ENCODE results near the gene CD81. TPM values are rescaled to one million over a fixed set of nuclear protein-coding genes. Genes with fewer than 3 reads are reported as not detected.

CD81 gene
- total RNA-seq, 2 experiments from 2014 or later = 181 to 183 TPM

GRCh38 chr11:2343502-2343901, 33.6 kb upstream of the CD81 start:
- peaks cover 0 to 8% of the 10 kb centered on the region in 2 experiments for H3K9me3 ChIP-seq (ENCODE audit: control insufficient read depth in 1 of 2, insufficient read depth in 1 of 2, low read length in 2 of 2)
- H3K9me3 Mint-ChIP-seq = no peaks in the 10 kb centered on the region
- H3K36me3 Mint-ChIP-seq (ENCODE audit: low read depth) = no peaks in the 10 kb centered on the region
- DNase-seq (no peak), ATAC-seq (ENCODE audit: poor library complexity) (no peak)
- no peaks in the 10 kb centered on the region for H3K4me1 ChIP-seq (ENCODE audit: insufficient read depth, low read length)
- ChIA-PET POLR2A (no interaction called here), CTCF (no interaction called here)
- H3K4me3 Mint-ChIP-seq = no peak overlapping the region
- H3K4me3 ChIP-seq (ENCODE audit: low read length) = no peak overlapping the region
- H3K27ac Mint-ChIP-seq = no peak overlapping the region
- no peaks in the 10 kb centered on the region for H3K4me1 Mint-ChIP-seq (ENCODE audit: low read depth)
- no peaks in the 10 kb centered on the region for H3K36me3 ChIP-seq (ENCODE audit: insufficient read depth, low read length)
- intact Hi-C loops (cut with DNase I, micrococcal nuclease) = no loop called here
- H3K27me3 Mint-ChIP-seq = no peaks in the 10 kb centered on the region
- H3K27ac ChIP-seq (ENCODE audit: low read depth in 1 of 2, low read length in 2 of 2) = no peak overlapping the region
- TF ChIP-seq CTCF (IDR thresholded peaks at IDR 0.05) = no peak
- no peaks in the 10 kb centered on the region for H3K27me3 ChIP-seq (ENCODE audit: control insufficient read depth in 1 of 2, insufficient read depth in 2 of 2, low read length in 2 of 2)

GRCh38 chr11:2345050-2345449, 32.1 kb upstream of the CD81 start:
- POLR2A ChIA-PET = no interaction called here
- Mint-ChIP-seq H3K36me3 (ENCODE audit: low read depth) (peaks cover 5% of the 10 kb centered on the region), H3K27ac (no peak overlapping the region), H3K9me3 (peaks cover 4% of the 10 kb centered on the region), H3K4me1 (ENCODE audit: low read depth) (no peaks in the 10 kb centered on the region), H3K4me3 (no peak overlapping the region), H3K27me3 (no peaks in the 10 kb centered on the region)
- no peaks in the 10 kb centered on the region for H3K27me3 ChIP-seq (ENCODE audit: control insufficient read depth in 1 of 2, insufficient read depth in 2 of 2, low read length in 2 of 2)
- ATAC-seq (ENCODE audit: poor library complexity) (no peak), DNase-seq (no peak)
- CTCF ChIA-PET = no interaction called here
- intact Hi-C loops (cut with DNase I, micrococcal nuclease) = no loop called here
- H3K4me3 ChIP-seq (ENCODE audit: low read length) = no peak overlapping the region
- no peak for TF ChIP-seq CTCF (IDR thresholded peaks at IDR 0.05)
- peaks cover 0 to 21% of the 10 kb centered on the region in 2 experiments for H3K9me3 ChIP-seq (ENCODE audit: control insufficient read depth in 1 of 2, insufficient read depth in 1 of 2, low read length in 2 of 2)
- H3K4me1 ChIP-seq (ENCODE audit: insufficient read depth, low read length) = no peaks in the 10 kb centered on the region
- no peak overlapping the region for H3K27ac ChIP-seq (ENCODE audit: low read depth in 1 of 2, low read length in 2 of 2)
- no peaks in the 10 kb centered on the region for H3K36me3 ChIP-seq (ENCODE audit: insufficient read depth, low read length)

- H3K9me3 Mint-ChIP-seq = peaks cover 4% of the 10 kb centered on the region
- Histone ChIP-seq H3K36me3 (ENCODE audit: insufficient read depth, low read length) (no peaks in the 10 kb centered on the region), H3K4me1 (ENCODE audit: insufficient read depth, low read length) (no peaks in the 10 kb centered on the region), H3K9me3 (ENCODE audit: control insufficient read depth in 1 of 2, insufficient read depth in 1 of 2, low read length in 2 of 2) (peaks cover 0 to 22% of the 10 kb centered on the region in 2 experiments), H3K4me3 (ENCODE audit: low read length) (no peak overlapping the region), H3K27ac (ENCODE audit: low read depth in 1 of 2, low read length in 2 of 2) (no peak overlapping the region), H3K27me3 (ENCODE audit: control insufficient read depth in 1 of 2, insufficient read depth in 2 of 2, low read length in 2 of 2) (no peaks in the 10 kb centered on the region)
- no peak for TF ChIP-seq CTCF (IDR thresholded peaks at IDR 0.05)
- ATAC-seq (ENCODE audit: poor library complexity) (no peak), DNase-seq (no peak)
- no peaks in the 10 kb centered on the region for H3K4me1 Mint-ChIP-seq (ENCODE audit: low read depth)
- H3K4me3 Mint-ChIP-seq = no peak overlapping the region
- intact Hi-C loops (cut with DNase I, micrococcal nuclease) = no loop called here
- H3K27me3 Mint-ChIP-seq = no peaks in the 10 kb centered on the region
- ChIA-PET CTCF (no interaction called here), POLR2A (no interaction called here)
- peaks cover 5% of the 10 kb centered on the region for H3K36me3 Mint-ChIP-seq (ENCODE audit: low read depth)
- no peak overlapping the region for H3K27ac Mint-ChIP-seq
Measured at GRCh38 chr11:2346014-2346413, 31.1 kb upstream of the CD81 start.
